Epithelial cell of esophagus (primary cell): ENCODE measurements around the gene IRF1.
"Not testable (repeated sequence)": the region's sequence is repeated elsewhere in the genome, so short reads cannot be mapped to it uniquely, and the experiment has no call there.

Source experiments
- DNase-seq: peaks from one replicate; pipeline ENCODE4 v3.0.0; 2010; ENCODE audit warnings: low read depth
- H3K4me3 ChIP-seq: 2 replicates; pipeline ENCODE4 v1.5.1; 2011; ENCODE audit warnings: mild to moderate bottlenecking, low read length, control low read depth
- CTCF ChIP-seq: IDR thresholded peaks from 2 replicates; pipeline ENCODE4 v1.5.1; 2011; ENCODE audit warnings: low read depth, mild to moderate bottlenecking, low read length, control low read depth, inconsistent platforms; ENCODE audit not compliant: insufficient read depth; ENCODE audit errors: missing control alignments

The IRF1 gene

GRCh38 chr5:132445930-132446329, 44.6 kb downstream of the IRF1 start:
- TF ChIP-seq CTCF: no peak
- DNase-seq: peak; percentile 66
- H3K4me3 ChIP-seq: no peak overlapping the region

GRCh38 chr5:132445640-132445923, 45.0 kb downstream of the IRF1 start:
- TF ChIP-seq CTCF: no peak
- DNase-seq: no peak
- no peak overlapping the region for H3K4me3 ChIP-seq

GRCh38 chr5:132444841-132445639, 45.5 kb downstream of the IRF1 start:
- no peak for TF ChIP-seq CTCF
- DNase-seq: peak; percentile 79
- H3K4me3 ChIP-seq: no peak overlapping the region

GRCh38 chr5:132444061-132444460, 46.5 kb downstream of the IRF1 start:
- no peak for TF ChIP-seq CTCF
- DNase-seq: no peak
- no peak overlapping the region for H3K4me3 ChIP-seq

GRCh38 chr5:132439521-132440089, 51.0 kb downstream of the IRF1 start:
- peak; percentile 75 for DNase-seq
- no peak for TF ChIP-seq CTCF
- no peak overlapping the region for H3K4me3 ChIP-seq

GRCh38 chr5:132438917-132439316, 51.7 kb downstream of the IRF1 start:
- no peak for TF ChIP-seq CTCF
- no peak for DNase-seq
- H3K4me3 ChIP-seq: no peak overlapping the region

- H3K4me3 ChIP-seq, DNase-seq: not testable (repeated sequence)
These were observed 52.3 kb downstream of the IRF1 start for GRCh38 chr5:132438267-132438645.
